K562 (cell line): Measurements from ENCODE around the gene MCM7. TPM values are rescaled to one million over a fixed set of nuclear protein-coding genes. Genes with fewer than 3 reads are reported as not detected.

Experiments used
- ATAC-seq: fragments of 200-7000 bp; cut with Tn5 transposase; 3 replicates; pipeline ENCODE4 v1.9.1; 2020; ENCODE audit warnings: moderate library complexity
- BruUV-seq: library from RNA; stranded (reverse); fragments of 400-500 nt; replicated peaks from 2 replicates; lab custom pipeline; 2021; lab: Mats Ljungman, UMichigan
- CTCF ChIA-PET: fragments of 300-600 bp; formaldehyde crosslinking; extraction: SDS; loops from one replicate; lab custom pipeline; 2021; ENCODE audit warnings: low intra/inter-chr PET ratio; lab: Yijun Ruan, JAX
- POLR2A ChIA-PET: fragments of 300-600, 350-650 bp; sonication (Branson Sonifier 250); formaldehyde crosslinking; extraction: SDS; loops from one replicate; lab custom pipeline; 2021; ENCODE audit warnings: antibody characterized with exemption, inconsistent platforms; lab: Yijun Ruan, JAX
- DNase-seq, 4 experiments: peaks; one replicate each; pipeline versions ENCODE4 v3.0.0 to v3.0.0-alpha.2; 2011 to 2018; ENCODE audit warnings: low spot score in 3 of 4, mixed read lengths in 3 of 4; ENCODE audit errors: extremely low read depth in 1 of 4
- FAIRE-seq: peaks from 2 replicates; lab custom pipeline; 2011; peaks lifted over from hg19 to GRCh38; lab: Jason Lieb, UNC
- H2AFZ ChIP-seq: 2 replicates; pipeline ENCODE4 v1.6.0; 2011; ENCODE audit warnings: low read depth, low read length, control low read depth, inconsistent platforms
- H3K27ac ChIP-seq: fragments of 200-600 bp; 3 replicates; pipeline ENCODE4 v1.8.0; 2011; ENCODE audit warnings: low read depth, mild to moderate bottlenecking, control low read depth, inconsistent platforms, low read length, moderate library complexity, mixed read lengths; ENCODE audit errors: extremely low read depth
- H3K27me3 ChIP-seq, 2 experiments: fragments of 300-600 bp in 1 of 2; 2 replicates in 1 of 2; 3 replicates in 1 of 2; pipeline versions ENCODE4 v1.6.0 to v1.8.0; 2011; ENCODE audit warnings: inconsistent platforms in 2 of 2, low read length in 2 of 2, mild to moderate bottlenecking in 1 of 2, mixed read lengths in 1 of 2, moderate library complexity in 1 of 2; ENCODE audit not compliant: control insufficient read depth in 2 of 2, insufficient read depth in 2 of 2
- H3K36me3 ChIP-seq: fragments of 300-600 bp; 3 replicates; pipeline ENCODE4 v1.8.0; 2011; ENCODE audit warnings: mild to moderate bottlenecking, low read length, inconsistent platforms; ENCODE audit not compliant: control insufficient read depth, insufficient read depth
- H3K4me1 ChIP-seq, 2 experiments: fragments of 200-600 bp in 1 of 2; replicated peaks in 1 of 2; 2 replicates in 1 of 2; 3 replicates in 1 of 2; pipeline versions ENCODE4 v1.5.1 to v1.8.0; 2011; ENCODE audit warnings: inconsistent platforms in 2 of 2, low read length in 2 of 2, mild to moderate bottlenecking in 1 of 2, mixed read lengths in 1 of 2, moderate library complexity in 1 of 2; ENCODE audit not compliant: control insufficient read depth in 2 of 2, insufficient read depth in 2 of 2
- H3K4me2 ChIP-seq: 2 replicates; pipeline ENCODE4 v1.6.1; 2011; ENCODE audit warnings: low read length, control low read depth, inconsistent platforms, mixed read lengths; ENCODE audit not compliant: insufficient read depth
- H3K4me3 ChIP-seq: fragments of 200-600 bp; sonication (generic), shearing (Covaris generic); 2 replicates; pipeline ENCODE4 v1.5.1; 2016; ENCODE audit warnings: control low read depth, inconsistent platforms
- H3K79me2 ChIP-seq: fragments of 200-600 bp; 3 replicates; pipeline ENCODE4 v1.8.0; 2011; ENCODE audit warnings: low read length, inconsistent platforms; ENCODE audit not compliant: control insufficient read depth, insufficient read depth
- H3K9ac ChIP-seq, 2 experiments: 2 replicates each; pipeline versions ENCODE4 v1.6.0 to v1.6.1; 2011; ENCODE audit warnings: low read depth in 2 of 2, low read length in 2 of 2, control low read depth in 1 of 2, inconsistent platforms in 1 of 2, mild to moderate bottlenecking in 1 of 2, mixed read lengths in 1 of 2; ENCODE audit not compliant: insufficient read depth in 1 of 2
- H3K9me1 ChIP-seq: one replicate; pipeline ENCODE4 v1.6.0; 2011; ENCODE audit warnings: inconsistent platforms, mild to moderate bottlenecking, low read length, moderate library complexity; ENCODE audit not compliant: control insufficient read depth, insufficient read depth
- H3K9me3 ChIP-seq: replicated peaks from 2 replicates; pipeline ENCODE4 v1.5.1; 2011; ENCODE audit warnings: low read depth, low read length, inconsistent platforms; ENCODE audit not compliant: control insufficient read depth, insufficient read depth
- H4K20me1 ChIP-seq: replicated peaks from 2 replicates; pipeline ENCODE4 v1.6.1; 2011; ENCODE audit warnings: low read length, inconsistent platforms, mixed read lengths; ENCODE audit not compliant: control insufficient read depth, insufficient read depth
- ARHGAP35 ChIP-seq: fragments of 450-650 bp; IDR thresholded peaks from 2 replicates; pipeline ENCODE4 v1.6.1; 2018; ENCODE audit not compliant: partially characterized antibody
- ETV6 ChIP-seq, 3 experiments: fragments of 150-350 bp in 1 of 3; sonication (generic) in 1 of 3; formaldehyde crosslinking in 1 of 3; IDR thresholded peaks; 2 replicates each; pipeline versions ENCODE4 v1.6.1 to v1.8.0; 2014 to 2022; ENCODE audit warnings: borderline replicate concordance in 2 of 3, low read depth in 2 of 3, antibody characterized with exemption in 1 of 3, low read length in 1 of 3, mild to moderate bottlenecking in 1 of 3, missing genetic modification reagents in 1 of 3
- NFRKB ChIP-seq: fragments of 450-650 bp; IDR thresholded peaks from 2 replicates; pipeline ENCODE4 v1.6.1; 2016; ENCODE audit warnings: low read depth
- NR2C2 ChIP-seq, 2 experiments: fragments of 200-800 bp in 1 of 2; sonication (Bioruptor generic) in 1 of 2; sonication (generic) in 1 of 2; formaldehyde crosslinking in 1 of 2; IDR thresholded peaks; 2 replicates each; pipeline versions ENCODE4 v1.6.1 to v1.8.0; 2016 to 2022; ENCODE audit warnings: mild to moderate bottlenecking in 1 of 2, missing compliant biosample characterization in 1 of 2, missing genetic modification characterization in 1 of 2, missing genetic modification reagents in 1 of 2
- TCF7 ChIP-seq: sonication (generic); IDR thresholded peaks from 2 replicates; pipeline ENCODE4 v1.6.1; 2016; ENCODE audit warnings: antibody characterized with exemption, borderline replicate concordance
- TCF7L2 ChIP-seq: fragments of 150-350 bp; IDR thresholded peaks from 2 replicates; pipeline ENCODE4 v1.6.1; 2016; ENCODE audit warnings: low read depth, mild to moderate bottlenecking, low read length, moderate library complexity
- ZNF146 ChIP-seq: IDR thresholded peaks from one replicate; pipeline ENCODE4 v1.6.1; 2018; ENCODE audit warnings: missing compliant biosample characterization; ENCODE audit not compliant: unreplicated experiment
- WGBS: fragments of 100-300 bp; shearing (Covaris generic); methylation state at CpG from one replicate; pipeline ENCODE4 v1.1.6; 2016; ENCODE audit warnings: low coverage, mixed read lengths; ENCODE audit not compliant: insufficient coverage; ENCODE audit errors: missing lambda C conversion rate; 5-methylcytosine and 5-hydroxymethylcytosine counted together
- in situ Hi-C: fragments of 300-500 bp; cut with MboI; formaldehyde crosslinking; loops from 4 replicates; pipeline ENCODE4 v1.15.0; 2018; ENCODE audit warnings: inconsistent platforms, mixed read lengths
- intact Hi-C: fragments of 100-400 bp; cut with micrococcal nuclease; formaldehyde crosslinking; loops from 2 replicates; pipeline ENCODE4 v1.14.2; 2022
- polyA plus RNA-seq, 8 experiments: library from polyadenylated mRNA; depleted of rRNA in 4 of 8; stranded (reverse) in 5 of 8; unstranded in 3 of 8; fragments of >200 nt; fragmentation: Nextera tagmentation in 2 of 8; fragmentation: Illumina TruSeq in 1 of 8; extraction: Ambion mirVana in 2 of 8; extraction: Trizol in 1 of 8; gene quantifications; 2 replicates each; pipeline versions ENCODE4 v1.2.1 to v1.2.3, GENCODE V29; 2011 to 2014; ENCODE audit warnings: inconsistent platforms in 1 of 8, missing spikeins in 1 of 8
- total RNA-seq, 7 experiments: library from RNA; depleted of rRNA in 6 of 7; stranded (reverse); fragments of >200 nt in 6 of 7; fragmentation: Illumina TruSeq in 2 of 7; extraction: Trizol in 2 of 7; gene quantifications; 2 replicates each; pipeline versions ENCODE4 v1.2.1 to v1.2.3, GENCODE V29; 2011 to 2021; ENCODE audit warnings: low replicate concordance in 1 of 7
- TF ChIP-seq, protein P1 (sequence below): sonication (generic); IDR thresholded peaks from 2 replicates; pipeline ENCODE4 v1.6.1; 2016
- TF ChIP-seq, protein P2 (sequence below), 2 experiments: IDR thresholded peaks; 2 replicates each; pipeline ENCODE4 v1.6.1; 2011; ENCODE audit warnings: borderline replicate concordance in 1 of 2, control low read depth in 1 of 2, low read depth in 1 of 2, low read length in 1 of 2, mild to moderate bottlenecking in 1 of 2, mixed read lengths in 1 of 2, moderate library complexity in 1 of 2; ENCODE audit not compliant: insufficient read depth in 1 of 2, insufficient read length in 1 of 2, poor library complexity in 1 of 2, severe bottlenecking in 1 of 2; ENCODE audit errors: extremely low read depth in 1 of 2
- TF ChIP-seq, protein P3 (sequence below): fragments of 450-650 bp; conservative IDR thresholded peaks from 2 replicates; pipeline ENCODE4 v1.6.1; 2016; ENCODE audit warnings: missing genetic modification characterization, low read depth, mild to moderate bottlenecking, control low read depth, missing compliant biosample characterization
- TF ChIP-seq, protein P4 (sequence below), 2 experiments: fragments of 450-650 bp in 1 of 2; IDR thresholded peaks; 2 replicates each; pipeline ENCODE4 v1.6.1; 2011 to 2017; ENCODE audit warnings: low read depth in 2 of 2, antibody characterized with exemption in 1 of 2, borderline replicate concordance in 1 of 2, low read length in 1 of 2, mild to moderate bottlenecking in 1 of 2, mixed read lengths in 1 of 2; ENCODE audit not compliant: control insufficient read depth in 1 of 2

MCM7 gene
- total and polyA plus RNA-seq, 9 of the 15 experiments (the other 6 are each of a cell fraction or from before 2014, with no cell fraction given) = 329 to 856 (median 437) TPM

DNA sequence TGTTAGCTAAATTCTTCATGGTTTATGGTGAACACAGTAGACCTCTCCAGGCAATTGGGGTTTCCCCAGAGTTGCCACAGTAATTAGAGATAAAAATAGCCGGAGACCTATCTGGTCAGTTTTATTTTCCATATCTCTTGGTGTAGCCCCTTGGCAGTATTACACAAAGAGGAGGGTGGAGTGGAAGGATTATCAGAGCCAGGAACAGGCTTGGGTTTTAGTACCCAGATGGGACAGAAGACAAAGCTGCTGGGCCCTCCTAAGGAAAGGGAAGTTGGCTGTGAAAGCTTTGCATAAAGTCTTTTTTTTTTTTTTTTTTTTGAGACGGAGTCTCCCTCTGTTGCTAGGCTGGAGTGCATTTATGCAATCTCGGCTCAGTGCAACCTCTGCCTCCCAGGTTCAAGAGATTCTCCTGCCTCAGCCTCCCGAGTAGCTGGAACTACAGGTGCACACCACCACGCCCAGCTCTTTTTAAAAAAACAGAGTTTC is 41.9 kb downstream of the MCM7 start (continued):
- TF ChIP-seq TCF7 = no peak

DNA sequence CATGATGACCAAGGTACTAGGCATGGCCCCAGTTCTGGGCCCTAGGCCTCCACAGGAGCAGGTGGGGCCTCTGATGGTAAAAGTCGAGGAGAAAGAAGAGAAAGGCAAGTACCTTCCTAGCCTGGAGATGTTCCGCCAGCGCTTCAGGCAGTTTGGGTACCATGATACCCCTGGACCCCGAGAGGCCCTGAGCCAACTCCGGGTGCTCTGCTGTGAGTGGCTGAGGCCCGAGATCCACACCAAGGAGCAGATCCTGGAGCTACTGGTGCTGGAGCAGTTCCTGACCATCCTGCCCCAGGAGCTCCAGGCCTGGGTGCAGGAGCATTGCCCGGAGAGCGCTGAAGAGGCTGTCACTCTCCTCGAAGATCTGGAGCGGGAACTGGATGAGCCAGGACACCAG is 44.2 kb downstream of the MCM7 start:
- Histone ChIP-seq H3K27ac (no peak overlapping the region), H2AFZ (no peak overlapping the region), H3K79me2 (no peaks in the 10 kb centered on the region; the same call in 2 of the 3 replicates), H3K4me1 (peaks cover 0 to 4% of the 10 kb centered on the region in 2 experiments; a peak in 3 of 5 replicates), H3K36me3 (peaks cover 41% of the 10 kb centered on the region; the same call in 2 of the 3 replicates), H3K9me3 (no peaks in the 10 kb centered on the region), H3K9ac (peak overlapping the region in 1 of 2 experiments; percentile 39; a peak in 1 of 4 replicates), H3K27me3 (no peaks in the 10 kb centered on the region), H3K4me2 (no peak overlapping the region), H4K20me1 (no peaks in the 10 kb centered on the region), H3K9me1 (no peaks in the 10 kb centered on the region), H3K4me3 (no peak overlapping the region)
- DNase-seq (no peak), FAIRE-seq (no peak), ATAC-seq (no peak)
- in situ Hi-C loops (no loop called here), intact Hi-C loops (no loop called here)
- TSS peak; percentile 2 for BruUV-seq
- 78% methylated on average over 8 of the region's 10 CpGs for WGBS
- CTCF ChIA-PET = interaction anchor here (0.5 kb wide), 1 partner anchor 568 kb away, joined by 4 read pairs; no protein-coding TSS in a partner anchor
- POLR2A ChIA-PET = interaction anchor here (0.7 kb wide), 1 partner anchor 67 kb away, joined by 3 read pairs; no protein-coding TSS in a partner anchor
- TF ChIP-seq TCF7L2 (no peak), NR2C2 (CRISPR knock-in tag; IDR thresholded peaks at IDR 0.05) (no peak), NR2C2 (tag; IDR thresholded peaks at IDR 0.05) (no peak), ETV6 (IDR thresholded peaks at IDR 0.05; ENCODE audit: borderline replicate concordance in 1 of 2, low read depth in 2 of 2, low read length in 1 of 2) (no peak), ETV6 (CRISPR knock-in tag; IDR thresholded peaks at IDR 0.05; ENCODE audit: borderline replicate concordance) (no peak), ZNF146 (CRISPR knock-in tag) (no peak), ARHGAP35 (no peak), NFRKB (no peak)
- TF ChIP-seq, protein P1, sequence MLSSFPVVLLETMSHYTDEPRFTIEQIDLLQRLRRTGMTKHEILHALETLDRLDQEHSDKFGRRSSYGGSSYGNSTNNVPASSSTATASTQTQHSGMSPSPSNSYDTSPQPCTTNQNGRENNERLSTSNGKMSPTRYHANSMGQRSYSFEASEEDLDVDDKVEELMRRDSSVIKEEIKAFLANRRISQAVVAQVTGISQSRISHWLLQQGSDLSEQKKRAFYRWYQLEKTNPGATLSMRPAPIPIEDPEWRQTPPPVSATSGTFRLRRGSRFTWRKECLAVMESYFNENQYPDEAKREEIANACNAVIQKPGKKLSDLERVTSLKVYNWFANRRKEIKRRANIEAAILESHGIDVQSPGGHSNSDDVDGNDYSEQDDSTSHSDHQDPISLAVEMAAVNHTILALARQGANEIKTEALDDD = no peak
- TF ChIP-seq, protein P2, sequence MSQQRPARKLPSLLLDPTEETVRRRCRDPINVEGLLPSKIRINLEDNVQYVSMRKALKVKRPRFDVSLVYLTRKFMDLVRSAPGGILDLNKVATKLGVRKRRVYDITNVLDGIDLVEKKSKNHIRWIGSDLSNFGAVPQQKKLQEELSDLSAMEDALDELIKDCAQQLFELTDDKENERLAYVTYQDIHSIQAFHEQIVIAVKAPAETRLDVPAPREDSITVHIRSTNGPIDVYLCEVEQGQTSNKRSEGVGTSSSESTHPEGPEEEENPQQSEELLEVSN (IDR thresholded peaks at IDR 0.05; ENCODE audit: borderline replicate concordance in 1 of 2, extremely low read depth in 1 of 2, insufficient read depth in 1 of 2, insufficient read length in 1 of 2, low read depth in 1 of 2, low read length in 1 of 2, poor library complexity in 1 of 2, severe bottlenecking in 1 of 2) = no peak
- TF ChIP-seq, protein P3, sequence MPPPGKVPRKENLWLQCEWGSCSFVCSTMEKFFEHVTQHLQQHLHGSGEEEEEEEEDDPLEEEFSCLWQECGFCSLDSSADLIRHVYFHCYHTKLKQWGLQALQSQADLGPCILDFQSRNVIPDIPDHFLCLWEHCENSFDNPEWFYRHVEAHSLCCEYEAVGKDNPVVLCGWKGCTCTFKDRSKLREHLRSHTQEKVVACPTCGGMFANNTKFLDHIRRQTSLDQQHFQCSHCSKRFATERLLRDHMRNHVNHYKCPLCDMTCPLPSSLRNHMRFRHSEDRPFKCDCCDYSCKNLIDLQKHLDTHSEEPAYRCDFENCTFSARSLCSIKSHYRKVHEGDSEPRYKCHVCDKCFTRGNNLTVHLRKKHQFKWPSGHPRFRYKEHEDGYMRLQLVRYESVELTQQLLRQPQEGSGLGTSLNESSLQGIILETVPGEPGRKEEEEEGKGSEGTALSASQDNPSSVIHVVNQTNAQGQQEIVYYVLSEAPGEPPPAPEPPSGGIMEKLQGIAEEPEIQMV (tag) = no peak
- TF ChIP-seq, protein P4, sequence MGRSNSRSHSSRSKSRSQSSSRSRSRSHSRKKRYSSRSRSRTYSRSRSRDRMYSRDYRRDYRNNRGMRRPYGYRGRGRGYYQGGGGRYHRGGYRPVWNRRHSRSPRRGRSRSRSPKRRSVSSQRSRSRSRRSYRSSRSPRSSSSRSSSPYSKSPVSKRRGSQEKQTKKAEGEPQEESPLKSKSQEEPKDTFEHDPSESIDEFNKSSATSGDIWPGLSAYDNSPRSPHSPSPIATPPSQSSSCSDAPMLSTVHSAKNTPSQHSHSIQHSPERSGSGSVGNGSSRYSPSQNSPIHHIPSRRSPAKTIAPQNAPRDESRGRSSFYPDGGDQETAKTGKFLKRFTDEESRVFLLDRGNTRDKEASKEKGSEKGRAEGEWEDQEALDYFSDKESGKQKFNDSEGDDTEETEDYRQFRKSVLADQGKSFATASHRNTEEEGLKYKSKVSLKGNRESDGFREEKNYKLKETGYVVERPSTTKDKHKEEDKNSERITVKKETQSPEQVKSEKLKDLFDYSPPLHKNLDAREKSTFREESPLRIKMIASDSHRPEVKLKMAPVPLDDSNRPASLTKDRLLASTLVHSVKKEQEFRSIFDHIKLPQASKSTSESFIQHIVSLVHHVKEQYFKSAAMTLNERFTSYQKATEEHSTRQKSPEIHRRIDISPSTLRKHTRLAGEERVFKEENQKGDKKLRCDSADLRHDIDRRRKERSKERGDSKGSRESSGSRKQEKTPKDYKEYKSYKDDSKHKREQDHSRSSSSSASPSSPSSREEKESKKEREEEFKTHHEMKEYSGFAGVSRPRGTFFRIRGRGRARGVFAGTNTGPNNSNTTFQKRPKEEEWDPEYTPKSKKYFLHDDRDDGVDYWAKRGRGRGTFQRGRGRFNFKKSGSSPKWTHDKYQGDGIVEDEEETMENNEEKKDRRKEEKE (IDR thresholded peaks at IDR 0.05; ENCODE audit: borderline replicate concordance in 1 of 2, control insufficient read depth in 1 of 2, low read depth in 2 of 2, low read length in 1 of 2) = no peak
